ENCODE measurements around the gene OXER1. TPM values are rescaled to one million over a fixed set of nuclear protein-coding genes. Genes with fewer than 3 reads are reported as not detected.

Gene OXER1
- total and polyA plus RNA-seq, 2 of the 13 experiments (the other 11 are each of a cell fraction or from before 2014, with no cell fraction given) = 8.0 to 9.0 TPM

DNA sequence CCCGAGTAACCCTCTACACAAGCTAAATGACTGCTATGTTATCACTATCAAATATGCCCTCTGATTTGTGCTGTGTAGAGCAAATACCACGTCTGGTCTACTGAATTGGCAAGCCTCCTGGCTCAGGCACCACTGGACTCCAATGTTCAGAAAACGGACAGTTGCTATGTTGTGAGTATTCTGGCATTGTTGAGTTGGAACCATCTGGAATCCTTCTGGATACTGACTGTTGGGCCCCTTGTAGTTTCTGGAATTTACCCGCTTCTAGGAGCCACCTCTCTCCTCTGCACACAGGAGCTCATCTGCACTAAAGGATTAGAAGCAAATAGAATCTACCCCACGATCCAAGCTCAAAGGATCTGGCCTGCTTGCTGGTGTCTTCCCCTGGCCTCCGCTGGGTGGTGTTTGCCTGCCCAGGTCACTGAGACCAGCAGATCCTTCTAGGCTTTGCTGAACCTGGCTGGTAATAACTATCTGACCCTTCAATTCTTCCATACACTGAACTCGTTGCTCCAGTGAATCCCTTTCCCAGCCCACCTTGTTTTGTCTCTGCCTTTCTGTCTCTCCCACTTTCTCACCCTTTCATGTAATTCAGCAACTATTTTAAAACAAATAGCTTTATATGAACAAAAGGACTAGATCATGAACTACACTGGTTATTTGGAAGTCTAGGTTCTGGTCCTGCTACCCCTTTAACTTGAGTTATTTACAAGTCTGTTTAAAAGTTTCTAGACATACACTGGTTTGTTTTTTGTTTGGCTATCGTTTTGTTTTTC lies 30.5 kb upstream of the OXER1 start (continued):
- TF ChIP-seq CC2D1A (CRISPR knock-in tag; IDR thresholded peaks at IDR 0.05) (no peak), NCOA2 (CRISPR knock-in tag; IDR thresholded peaks at IDR 0.05) (peak; percentile 22; the same call in 1 of the 2 replicates), RBAK (CRISPR knock-in tag; IDR thresholded peaks at IDR 0.05) (no peak), ZNF180 (CRISPR knock-in tag; IDR thresholded peaks at IDR 0.05; ENCODE audit: borderline replicate concordance, low read depth) (no peak), PCBP1 (IDR thresholded peaks at IDR 0.05; ENCODE audit: borderline replicate concordance, low read depth, low read length) (no peak), ZNF225 (CRISPR knock-in tag; IDR thresholded peaks at IDR 0.05) (no peak), U2AF1 (optimal IDR thresholded peaks at IDR 0.05; ENCODE audit: low read depth, low read length) (no peak), ZKSCAN8 (CRISPR knock-in tag; IDR thresholded peaks at IDR 0.05; ENCODE audit: borderline replicate concordance) (0 out of 2 replicates have a peak, but pooled peaks have one; percentile 19), ZSCAN20 (CRISPR knock-in tag; IDR thresholded peaks at IDR 0.05; ENCODE audit: borderline replicate concordance) (no peak), FOSL2 (CRISPR knock-in tag; IDR thresholded peaks at IDR 0.05) (no peak), ZNF781 (CRISPR knock-in tag; IDR thresholded peaks at IDR 0.05; ENCODE audit: borderline replicate concordance, not compliant biosample characterization) (peak; percentile 71), ZNF780A (CRISPR knock-in tag; IDR thresholded peaks at IDR 0.05) (no peak), CHD2 (IDR thresholded peaks at IDR 0.05; ENCODE audit: low read depth, low read length) (no peak), ZSCAN31 (CRISPR knock-in tag; IDR thresholded peaks at IDR 0.05; ENCODE audit: low read depth) (0 out of 2 replicates have a peak, but pooled peaks have one; percentile 61), ZNF7 (CRISPR knock-in tag; IDR thresholded peaks at IDR 0.05) (no peak), TEAD2 (CRISPR knock-in tag; IDR thresholded peaks at IDR 0.05) (no peak), MXD4 (CRISPR knock-in tag; IDR thresholded peaks at IDR 0.05) (peak; percentile 74; the same call in 1 of the 2 replicates), ARHGAP35 (CRISPR knock-in tag; IDR thresholded peaks at IDR 0.05; ENCODE audit: borderline replicate concordance) (no peak), TCF7L2 (IDR thresholded peaks at IDR 0.05; ENCODE audit: low read depth, low read length) (no peak), ZNF326 (CRISPR knock-in tag; IDR thresholded peaks at IDR 0.05; ENCODE audit: borderline replicate concordance) (no peak), ZNF382 (CRISPR knock-in tag; IDR thresholded peaks at IDR 0.05; ENCODE audit: borderline replicate concordance) (no peak), MEIS2 (CRISPR knock-in tag; IDR thresholded peaks at IDR 0.05) (peak; percentile 80; the same call in 1 of the 2 replicates), ISX (CRISPR knock-in tag; conservative IDR thresholded peaks at IDR 0.05) (no peak), ZBTB14 (CRISPR knock-in tag; IDR thresholded peaks at IDR 0.05) (no peak), DNMT1 (CRISPR knock-in tag; IDR thresholded peaks at IDR 0.05) (no peak)
- TF ChIP-seq, protein P1, sequence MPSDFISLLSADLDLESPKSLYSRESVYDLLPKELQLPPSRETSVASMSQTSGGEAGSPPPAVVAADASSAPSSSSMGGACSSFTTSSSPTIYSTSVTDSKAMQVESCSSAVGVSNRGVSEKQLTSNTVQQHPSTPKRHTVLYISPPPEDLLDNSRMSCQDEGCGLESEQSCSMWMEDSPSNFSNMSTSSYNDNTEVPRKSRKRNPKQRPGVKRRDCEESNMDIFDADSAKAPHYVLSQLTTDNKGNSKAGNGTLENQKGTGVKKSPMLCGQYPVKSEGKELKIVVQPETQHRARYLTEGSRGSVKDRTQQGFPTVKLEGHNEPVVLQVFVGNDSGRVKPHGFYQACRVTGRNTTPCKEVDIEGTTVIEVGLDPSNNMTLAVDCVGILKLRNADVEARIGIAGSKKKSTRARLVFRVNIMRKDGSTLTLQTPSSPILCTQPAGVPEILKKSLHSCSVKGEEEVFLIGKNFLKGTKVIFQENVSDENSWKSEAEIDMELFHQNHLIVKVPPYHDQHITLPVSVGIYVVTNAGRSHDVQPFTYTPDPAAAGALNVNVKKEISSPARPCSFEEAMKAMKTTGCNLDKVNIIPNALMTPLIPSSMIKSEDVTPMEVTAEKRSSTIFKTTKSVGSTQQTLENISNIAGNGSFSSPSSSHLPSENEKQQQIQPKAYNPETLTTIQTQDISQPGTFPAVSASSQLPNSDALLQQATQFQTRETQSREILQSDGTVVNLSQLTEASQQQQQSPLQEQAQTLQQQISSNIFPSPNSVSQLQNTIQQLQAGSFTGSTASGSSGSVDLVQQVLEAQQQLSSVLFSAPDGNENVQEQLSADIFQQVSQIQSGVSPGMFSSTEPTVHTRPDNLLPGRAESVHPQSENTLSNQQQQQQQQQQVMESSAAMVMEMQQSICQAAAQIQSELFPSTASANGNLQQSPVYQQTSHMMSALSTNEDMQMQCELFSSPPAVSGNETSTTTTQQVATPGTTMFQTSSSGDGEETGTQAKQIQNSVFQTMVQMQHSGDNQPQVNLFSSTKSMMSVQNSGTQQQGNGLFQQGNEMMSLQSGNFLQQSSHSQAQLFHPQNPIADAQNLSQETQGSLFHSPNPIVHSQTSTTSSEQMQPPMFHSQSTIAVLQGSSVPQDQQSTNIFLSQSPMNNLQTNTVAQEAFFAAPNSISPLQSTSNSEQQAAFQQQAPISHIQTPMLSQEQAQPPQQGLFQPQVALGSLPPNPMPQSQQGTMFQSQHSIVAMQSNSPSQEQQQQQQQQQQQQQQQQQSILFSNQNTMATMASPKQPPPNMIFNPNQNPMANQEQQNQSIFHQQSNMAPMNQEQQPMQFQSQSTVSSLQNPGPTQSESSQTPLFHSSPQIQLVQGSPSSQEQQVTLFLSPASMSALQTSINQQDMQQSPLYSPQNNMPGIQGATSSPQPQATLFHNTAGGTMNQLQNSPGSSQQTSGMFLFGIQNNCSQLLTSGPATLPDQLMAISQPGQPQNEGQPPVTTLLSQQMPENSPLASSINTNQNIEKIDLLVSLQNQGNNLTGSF (CRISPR knock-in tag; IDR thresholded peaks at IDR 0.05) = no peak
